ENCODE results near the gene TNIP3.
"Not testable (repeated sequence)": the region's sequence is repeated elsewhere in the genome, so short reads cannot be mapped to it uniquely, and the experiment has no call there.

The TNIP3 gene

GRCh38 chr4:121190389-121190788, 26.3 kb upstream of the TNIP3 start:
- DNase-seq (ENCODE audit: low spot score in 2 of 2) (no peak), ATAC-seq (replicated peaks; ENCODE audit: extremely low read depth, poor library complexity, severe bottlenecking) (no peak)
- H3K4me3 Mint-ChIP-seq: peak overlapping the region; percentile 63
- H3K27me3 Mint-ChIP-seq: no peaks in the 10 kb centered on the region
- peak overlapping the region; percentile 91 for H3K27ac Mint-ChIP-seq (ENCODE audit: low read depth)
- H3K9me3 Mint-ChIP-seq: no peaks in the 10 kb centered on the region
- H3K36me3 Mint-ChIP-seq (ENCODE audit: insufficient read depth): peaks cover 3% of the 10 kb centered on the region
- peaks cover 57% of the 10 kb centered on the region for H3K4me1 Mint-ChIP-seq

- Mint-ChIP-seq H3K4me3 (peak overlapping the region; percentile 63), H3K9me3 (no peaks in the 10 kb centered on the region), H3K4me1 (peaks cover 63% of the 10 kb centered on the region), H3K27me3 (no peaks in the 10 kb centered on the region), H3K27ac (ENCODE audit: low read depth) (peak overlapping the region; percentile 91), H3K36me3 (ENCODE audit: insufficient read depth) (peaks cover 3% of the 10 kb centered on the region)
- ATAC-seq (replicated peaks; ENCODE audit: extremely low read depth, poor library complexity, severe bottlenecking): peak; percentile 99
- peak in 1 of 2 donors; percentile 52 for DNase-seq (ENCODE audit: low spot score in 2 of 2)
Measured at GRCh38 chr4:121189326-121190215, 25.4 kb upstream of the TNIP3 start.

GRCh38 chr4:121187206-121187605, 23.1 kb upstream of the TNIP3 start:
- H3K4me3 Mint-ChIP-seq: no peak overlapping the region
- H3K36me3 Mint-ChIP-seq (ENCODE audit: insufficient read depth): peaks cover 3% of the 10 kb centered on the region
- peaks cover 63% of the 10 kb centered on the region for H3K4me1 Mint-ChIP-seq
- no peak overlapping the region for H3K27ac Mint-ChIP-seq (ENCODE audit: low read depth)
- H3K9me3 Mint-ChIP-seq: no peaks in the 10 kb centered on the region
- no peak for DNase-seq (ENCODE audit: low spot score in 2 of 2)
- ATAC-seq (replicated peaks; ENCODE audit: extremely low read depth, poor library complexity, severe bottlenecking): no peak
- H3K27me3 Mint-ChIP-seq: no peaks in the 10 kb centered on the region

- H3K4me1 Mint-ChIP-seq: peaks cover 68% of the 10 kb centered on the region
- ATAC-seq (replicated peaks; ENCODE audit: extremely low read depth, poor library complexity, severe bottlenecking) (no peak), DNase-seq (ENCODE audit: low spot score in 2 of 2) (no peak)
- H3K27ac Mint-ChIP-seq (ENCODE audit: low read depth): no peak overlapping the region
- H3K9me3 Mint-ChIP-seq: no peaks in the 10 kb centered on the region
- no peaks in the 10 kb centered on the region for H3K27me3 Mint-ChIP-seq
- no peak overlapping the region for H3K4me3 Mint-ChIP-seq
- H3K36me3 Mint-ChIP-seq (ENCODE audit: insufficient read depth): peaks cover 5% of the 10 kb centered on the region
Measured at GRCh38 chr4:121185960-121186359, 21.8 kb upstream of the TNIP3 start.

GRCh38 chr4:121183989-121184388, 19.9 kb upstream of the TNIP3 start:
- Mint-ChIP-seq H3K4me1 (peaks cover 67% of the 10 kb centered on the region), H3K36me3 (ENCODE audit: insufficient read depth) (peaks cover 7% of the 10 kb centered on the region), H3K27ac (ENCODE audit: low read depth) (no peak overlapping the region), H3K9me3 (peaks cover 5% of the 10 kb centered on the region), H3K4me3 (no peak overlapping the region), H3K27me3 (no peaks in the 10 kb centered on the region)
- DNase-seq (ENCODE audit: low spot score in 2 of 2) (no peak), ATAC-seq (replicated peaks; ENCODE audit: extremely low read depth, poor library complexity, severe bottlenecking) (no peak)

GRCh38 chr4:121183361-121183760, 19.2 kb upstream of the TNIP3 start:
- Mint-ChIP-seq H3K4me3 (peak overlapping the region; percentile 78), H3K4me1 (peaks cover 68% of the 10 kb centered on the region), H3K9me3 (peaks cover 5% of the 10 kb centered on the region), H3K27me3 (no peaks in the 10 kb centered on the region), H3K27ac (ENCODE audit: low read depth) (peak overlapping the region; percentile 87), H3K36me3 (ENCODE audit: insufficient read depth) (peaks cover 8% of the 10 kb centered on the region)
- no peak for DNase-seq (ENCODE audit: low spot score in 2 of 2)
- peak; percentile 41 for ATAC-seq (replicated peaks; ENCODE audit: extremely low read depth, poor library complexity, severe bottlenecking)

GRCh38 chr4:121182296-121182695, 18.2 kb upstream of the TNIP3 start:
- peaks cover 8% of the 10 kb centered on the region for H3K36me3 Mint-ChIP-seq (ENCODE audit: insufficient read depth)
- DNase-seq (ENCODE audit: low spot score in 2 of 2) (peak in 1 of 2 donors; percentile 20), ATAC-seq (replicated peaks; ENCODE audit: extremely low read depth, poor library complexity, severe bottlenecking) (peak; percentile 77)
- peak overlapping the region; percentile 78 for H3K4me3 Mint-ChIP-seq
- H3K9me3 Mint-ChIP-seq: peaks cover 5% of the 10 kb centered on the region
- no peaks in the 10 kb centered on the region for H3K27me3 Mint-ChIP-seq
- H3K4me1 Mint-ChIP-seq: peaks cover 72% of the 10 kb centered on the region
- peak overlapping the region; percentile 87 for H3K27ac Mint-ChIP-seq (ENCODE audit: low read depth)

- ATAC-seq (replicated peaks; ENCODE audit: extremely low read depth, poor library complexity, severe bottlenecking) (no peak), DNase-seq (ENCODE audit: low spot score in 2 of 2) (no peak)
- no peaks in the 10 kb centered on the region for H3K27me3 Mint-ChIP-seq
- peaks cover 8% of the 10 kb centered on the region for H3K36me3 Mint-ChIP-seq (ENCODE audit: insufficient read depth)
- H3K27ac Mint-ChIP-seq (ENCODE audit: low read depth): peak overlapping the region; percentile 87
- peaks cover 73% of the 10 kb centered on the region for H3K4me1 Mint-ChIP-seq
- H3K4me3 Mint-ChIP-seq: peak overlapping the region; percentile 73
- H3K9me3 Mint-ChIP-seq: peaks cover 5% of the 10 kb centered on the region
Measured at GRCh38 chr4:121181493-121181892, 17.4 kb upstream of the TNIP3 start.

- ATAC-seq (replicated peaks; ENCODE audit: extremely low read depth, poor library complexity, severe bottlenecking) (no peak), DNase-seq (ENCODE audit: low spot score in 2 of 2) (no peak)
- peaks cover 5% of the 10 kb centered on the region for H3K9me3 Mint-ChIP-seq
- no peaks in the 10 kb centered on the region for H3K27me3 Mint-ChIP-seq
- H3K4me3 Mint-ChIP-seq: peak overlapping the region; percentile 73
- H3K27ac Mint-ChIP-seq (ENCODE audit: low read depth): peak overlapping the region; percentile 87
- H3K4me1 Mint-ChIP-seq: peaks cover 74% of the 10 kb centered on the region
- H3K36me3 Mint-ChIP-seq (ENCODE audit: insufficient read depth): peaks cover 5% of the 10 kb centered on the region
Measured at GRCh38 chr4:121180558-121180957, 16.4 kb upstream of the TNIP3 start.

- ATAC-seq (replicated peaks; ENCODE audit: extremely low read depth, poor library complexity, severe bottlenecking): no peak
- DNase-seq (ENCODE audit: low spot score in 2 of 2): no peak
- Mint-ChIP-seq H3K4me3 (no peak overlapping the region), H3K27me3 (no peaks in the 10 kb centered on the region), H3K9me3 (peaks cover 5% of the 10 kb centered on the region), H3K27ac (ENCODE audit: low read depth) (peak overlapping the region; percentile 17), H3K4me1 (peaks cover 65% of the 10 kb centered on the region), H3K36me3 (ENCODE audit: insufficient read depth) (peaks cover 11% of the 10 kb centered on the region)
Measured at GRCh38 chr4:121177246-121178137, 13.4 kb upstream of the TNIP3 start.

GRCh38 chr4:121176082-121176934, 12.2 kb upstream of the TNIP3 start:
- Mint-ChIP-seq H3K4me3 (no peak overlapping the region), H3K27ac (ENCODE audit: low read depth) (no peak overlapping the region), H3K36me3 (ENCODE audit: insufficient read depth) (peaks cover 11% of the 10 kb centered on the region), H3K4me1 (peaks cover 57% of the 10 kb centered on the region), H3K9me3 (peaks cover 5% of the 10 kb centered on the region), H3K27me3 (no peaks in the 10 kb centered on the region)
- no peak for ATAC-seq (replicated peaks; ENCODE audit: extremely low read depth, poor library complexity, severe bottlenecking)
- DNase-seq (ENCODE audit: low spot score in 2 of 2): no peak

- not testable (repeated sequence) for H3K4me3 Mint-ChIP-seq; H3K9me3 Mint-ChIP-seq; H3K27ac Mint-ChIP-seq (ENCODE audit: low read depth); H3K27me3 Mint-ChIP-seq; ATAC-seq (replicated peaks; ENCODE audit: extremely low read depth, poor library complexity, severe bottlenecking); DNase-seq (ENCODE audit: low spot score in 2 of 2)
- peaks cover 12% of the 10 kb centered on the region for H3K36me3 Mint-ChIP-seq (ENCODE audit: insufficient read depth)
- peaks cover 23% of the 10 kb centered on the region for H3K4me1 Mint-ChIP-seq
Measured at GRCh38 chr4:121171477-121171876, 7.4 kb upstream of the TNIP3 start.
